ENCODE data around the gene RBM19. TPM values are rescaled to one million over a fixed set of nuclear protein-coding genes. Genes with fewer than 3 reads are reported as not detected.

Gene RBM19
- total RNA-seq, 1 experiment from 2014 or later = 61.7 TPM

DNA sequence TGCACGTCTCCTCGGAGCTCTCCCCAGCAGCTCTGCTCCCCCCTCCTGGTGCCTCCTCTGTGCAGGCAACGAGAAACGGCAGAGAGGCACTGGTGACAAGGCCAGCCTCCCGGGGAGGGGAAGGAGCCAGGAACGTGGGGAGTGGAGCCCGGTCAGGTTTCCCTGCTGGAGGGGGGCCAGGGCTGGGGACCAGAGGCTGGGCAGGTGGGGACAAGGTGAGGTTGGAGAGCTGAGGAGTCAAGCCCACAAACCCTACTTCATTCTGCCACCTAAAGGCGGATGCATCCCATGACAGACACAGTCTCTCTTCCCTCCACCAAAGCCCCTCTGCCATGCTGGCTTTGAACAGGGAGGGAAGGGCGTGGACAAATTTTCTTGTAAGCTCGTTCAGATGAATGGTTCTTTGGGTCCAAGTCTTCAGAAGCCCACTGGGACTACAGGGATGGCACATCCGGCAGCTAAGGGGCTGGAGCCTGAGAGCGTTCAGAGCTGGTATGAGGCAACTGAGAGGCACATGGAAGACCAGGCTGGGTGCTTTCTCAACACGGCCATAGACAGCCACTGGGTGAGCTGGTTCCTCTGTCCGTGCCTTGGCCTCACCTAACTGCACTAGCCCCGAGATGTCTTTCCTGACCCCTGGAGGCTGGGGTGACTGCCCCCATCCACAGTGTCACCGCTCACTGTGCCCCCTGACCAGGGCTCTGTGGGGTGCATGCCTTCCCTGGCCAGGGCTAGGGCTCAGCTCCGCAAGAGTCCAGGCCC, 105.9 kb downstream of the RBM19 start:
- ChIA-PET POLR2A (ENCODE audit: unreplicated experiment) (no interaction called here), CTCF (no interaction called here)
- Histone ChIP-seq H4K20me1 (ENCODE audit: low read length) (no peaks in the 10 kb centered on the region), H3K36me3 (ENCODE audit: low read depth, low read length) (peaks cover 11% of the 10 kb centered on the region), H3K9me2 (replicated peaks; ENCODE audit: low read length) (no peaks in the 10 kb centered on the region), H3K9ac (ENCODE audit: low read length) (no peak overlapping the region), H3K9me3 (ENCODE audit: low read length) (no peaks in the 10 kb centered on the region), H3K4me3 (ENCODE audit: low read length) (no peak overlapping the region), H3K4me1 (ENCODE audit: insufficient read depth, low read length) (no peaks in the 10 kb centered on the region), H3K79me2 (ENCODE audit: low read length) (no peaks in the 10 kb centered on the region), H2AFZ (ENCODE audit: low read length) (no peak overlapping the region), H3K27ac (ENCODE audit: low read length) (no peak overlapping the region), H3F3A (ENCODE audit: low read length, unreplicated experiment) (no peaks in the 10 kb centered on the region), H3K27me3 (ENCODE audit: low read length) (no peaks in the 10 kb centered on the region), H3K4me2 (ENCODE audit: low read length) (no peak overlapping the region)
- BruUV-seq (replicated peaks) = no TSS peak
- no peak for DNase-seq
- ATAC-seq = no peak; the same call in 1 of the 2 replicates
- TF ChIP-seq EZH2 (IDR thresholded peaks at IDR 0.05; ENCODE audit: low read length, unreplicated experiment) = no peak
- no peak for TF ChIP-seq EZH2phosphoT487 (IDR thresholded peaks at IDR 0.05; ENCODE audit: borderline replicate concordance, low read length)
- TF ChIP-seq CTCF (conservative IDR thresholded peaks at IDR 0.05; ENCODE audit: low read depth, low read length) = peak; percentile 27; the same call in 1 of the 2 replicates
- intact Hi-C loops (cut with micrococcal nuclease) = no loop called here

DNA sequence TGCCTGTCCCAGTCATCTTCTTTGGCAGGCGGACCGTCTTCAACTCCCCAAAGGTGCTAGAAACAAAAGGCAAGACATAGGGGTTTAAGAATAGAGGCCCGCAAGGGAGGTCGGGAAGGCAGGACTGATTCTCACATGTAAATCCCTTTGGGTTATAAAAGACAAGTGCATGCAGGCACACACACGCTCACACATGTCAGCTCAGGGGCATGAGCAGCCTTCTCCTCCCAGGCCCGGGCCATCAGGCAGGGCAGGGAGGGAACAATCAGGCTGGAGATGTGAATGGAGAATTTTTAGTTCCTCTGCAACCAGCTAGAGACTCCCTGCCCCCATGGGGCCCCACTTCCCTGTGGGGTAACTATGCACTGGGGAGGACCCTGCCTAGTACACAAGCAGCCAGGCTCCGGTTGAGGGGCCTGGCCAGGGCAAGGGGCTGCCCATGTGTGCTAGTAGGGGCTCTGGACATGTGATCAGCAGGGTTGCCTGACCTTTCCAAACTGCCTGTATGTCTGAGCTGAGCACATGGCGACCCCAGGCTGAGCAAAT, 107.2 kb downstream of the RBM19 start:
- POLR2A ChIA-PET (ENCODE audit: unreplicated experiment) = no interaction called here
- H3K9ac ChIP-seq (ENCODE audit: low read length) = no peak overlapping the region
- H3K4me1 ChIP-seq (ENCODE audit: insufficient read depth, low read length) = no peaks in the 10 kb centered on the region
- no peak overlapping the region for H3K4me3 ChIP-seq (ENCODE audit: low read length)
- no peaks in the 10 kb centered on the region for H3K79me2 ChIP-seq (ENCODE audit: low read length)
- no peak for TF ChIP-seq CTCF (conservative IDR thresholded peaks at IDR 0.05; ENCODE audit: low read depth, low read length)
- TF ChIP-seq EZH2phosphoT487 (IDR thresholded peaks at IDR 0.05; ENCODE audit: borderline replicate concordance, low read length) = no peak
- TF ChIP-seq EZH2 (IDR thresholded peaks at IDR 0.05; ENCODE audit: low read length, unreplicated experiment) = no peak
- H3K4me2 ChIP-seq (ENCODE audit: low read length) = no peak overlapping the region
- CTCF ChIA-PET = no interaction called here
- no peak overlapping the region for H3K27ac ChIP-seq (ENCODE audit: low read length)
- H3F3A ChIP-seq (ENCODE audit: low read length, unreplicated experiment) = no peaks in the 10 kb centered on the region
- H3K9me3 ChIP-seq (ENCODE audit: low read length) = no peaks in the 10 kb centered on the region
- peaks cover 11% of the 10 kb centered on the region for H3K36me3 ChIP-seq (ENCODE audit: low read depth, low read length)
- DNase-seq (no peak), ATAC-seq (no peak)
- no peaks in the 10 kb centered on the region for H4K20me1 ChIP-seq (ENCODE audit: low read length)
- intact Hi-C loops (cut with micrococcal nuclease) = no loop called here
- H3K9me2 ChIP-seq (replicated peaks; ENCODE audit: low read length) = no peaks in the 10 kb centered on the region
- no TSS peak for BruUV-seq (replicated peaks)
- H2AFZ ChIP-seq (ENCODE audit: low read length) = no peak overlapping the region
- no peaks in the 10 kb centered on the region for H3K27me3 ChIP-seq (ENCODE audit: low read length)

- no peaks in the 10 kb centered on the region for H3K27me3 ChIP-seq (ENCODE audit: low read length)
- no peaks in the 10 kb centered on the region for H3K4me1 ChIP-seq (ENCODE audit: insufficient read depth, low read length)
- H3K79me2 ChIP-seq (ENCODE audit: low read length) = no peaks in the 10 kb centered on the region
- H3K4me3 ChIP-seq (ENCODE audit: low read length) = no peak overlapping the region
- TF ChIP-seq EZH2phosphoT487 (IDR thresholded peaks at IDR 0.05; ENCODE audit: borderline replicate concordance, low read length) = no peak
- no peak for TF ChIP-seq EZH2 (IDR thresholded peaks at IDR 0.05; ENCODE audit: low read length, unreplicated experiment)
- TF ChIP-seq CTCF (conservative IDR thresholded peaks at IDR 0.05; ENCODE audit: low read depth, low read length) = no peak
- H3K4me2 ChIP-seq (ENCODE audit: low read length) = no peak overlapping the region
- ChIA-PET CTCF (no interaction called here), POLR2A (ENCODE audit: unreplicated experiment) (no interaction called here)
- intact Hi-C loops (cut with micrococcal nuclease) = no loop called here
- no peaks in the 10 kb centered on the region for H3K9me3 ChIP-seq (ENCODE audit: low read length)
- H3K9ac ChIP-seq (ENCODE audit: low read length) = no peak overlapping the region
- no peaks in the 10 kb centered on the region for H3F3A ChIP-seq (ENCODE audit: low read length, unreplicated experiment)
- H3K36me3 ChIP-seq (ENCODE audit: low read depth, low read length) = peaks cover 11% of the 10 kb centered on the region
- no peaks in the 10 kb centered on the region for H4K20me1 ChIP-seq (ENCODE audit: low read length)
- no peak overlapping the region for H3K27ac ChIP-seq (ENCODE audit: low read length)
- ATAC-seq (no peak), DNase-seq (no peak)
- no peaks in the 10 kb centered on the region for H3K9me2 ChIP-seq (replicated peaks; ENCODE audit: low read length)
- BruUV-seq (replicated peaks) = no TSS peak
- H2AFZ ChIP-seq (ENCODE audit: low read length) = no peak overlapping the region
These were observed 108.8 kb downstream of the RBM19 start for GRCh38 chr12:113857371-113857770.

Data from PC-3 (cell line).